ENCODE data around the gene ZFHX3. TPM values are rescaled to one million over a fixed set of nuclear protein-coding genes. Genes with fewer than 3 reads are reported as not detected.
"Not testable (repeated sequence)": the region's sequence is repeated elsewhere in the genome, so short reads cannot be mapped to it uniquely, and the experiment has no call there.

ZFHX3 gene
- total and polyA plus RNA-seq, 9 of the 15 experiments (the other 6 are each of a cell fraction or from before 2014, with no cell fraction given) = 0.01 to 0.23 (median 0.06) TPM; not detected in 4

GRCh38 chr16:72989579-72990551 is 58.1 kb downstream of the ZFHX3 start (continued):
- TF ChIP-seq SFPQ (IDR thresholded peaks at IDR 0.05; ENCODE audit: low read depth, low read length) (no peak), FOXM1 (IDR thresholded peaks at IDR 0.05; ENCODE audit: low read depth) (no peak), FOXM1 (CRISPR knock-in tag; IDR thresholded peaks at IDR 0.05; ENCODE audit: low read depth) (no peak), NR3C1 (CRISPR knock-in tag; IDR thresholded peaks at IDR 0.05) (no peak), TAF15 (IDR thresholded peaks at IDR 0.05; ENCODE audit: low read depth, low read length) (no peak), IRF9 (tag; IDR thresholded peaks at IDR 0.05) (no peak), HCFC1 (IDR thresholded peaks at IDR 0.05; ENCODE audit: low read depth, low read length) (no peak), BRCA1 (IDR thresholded peaks at IDR 0.05) (no peak), BRCA1 (CRISPR knock-in tag; IDR thresholded peaks at IDR 0.05) (no peak), GTF2A2 (tag; IDR thresholded peaks at IDR 0.05) (no peak), ESRRB (CRISPR knock-in tag; IDR thresholded peaks at IDR 0.05; ENCODE audit: borderline replicate concordance) (no peak), ATF3 (IDR thresholded peaks at IDR 0.05) (no peak), ATF3 (CRISPR knock-in tag; conservative IDR thresholded peaks at IDR 0.05) (no peak)

GRCh38 chr16:72989203-72989578 is 58.7 kb downstream of the ZFHX3 start:
- H3K4me3 ChIP-seq; FAIRE-seq; H3K4me2 ChIP-seq (ENCODE audit: insufficient read depth, low read length); in situ Hi-C loops (cut with MboI); H3K9ac ChIP-seq (ENCODE audit: insufficient read depth in 1 of 2, low read depth in 2 of 2, low read length in 2 of 2); H4K20me1 ChIP-seq (replicated peaks; ENCODE audit: control insufficient read depth, insufficient read depth, low read length); POLR2A ChIA-PET; H3K9me3 ChIP-seq (replicated peaks; ENCODE audit: control insufficient read depth, insufficient read depth, low read depth, low read length); H2AFZ ChIP-seq (ENCODE audit: low read depth, low read length); BruUV-seq (replicated peaks); H3K36me3 ChIP-seq (ENCODE audit: control insufficient read depth, insufficient read depth, low read length); H3K4me1 ChIP-seq (replicated peaks in 1 of 2; ENCODE audit: control insufficient read depth in 2 of 2, insufficient read depth in 2 of 2, low read length in 2 of 2); H3K9me1 ChIP-seq (ENCODE audit: control insufficient read depth, insufficient read depth, low read length); intact Hi-C loops (cut with micrococcal nuclease); H3K27ac ChIP-seq (ENCODE audit: extremely low read depth, low read depth, low read length); CTCF ChIA-PET (ENCODE audit: low intra/inter-chr PET ratio); DNase-seq (ENCODE audit: extremely low read depth in 1 of 4, low spot score in 3 of 4); ATAC-seq; H3K79me2 ChIP-seq (ENCODE audit: control insufficient read depth, insufficient read depth, low read length): not testable (repeated sequence)
- 1% methylated on average over 7 of the region's 7 CpGs for WGBS (ENCODE audit: insufficient coverage, low coverage, missing lambda C conversion rate)
- H3K27me3 ChIP-seq (ENCODE audit: control insufficient read depth in 2 of 2, insufficient read depth in 2 of 2, low read length in 2 of 2) = peaks cover 24 to 71% of the 10 kb centered on the region in 2 experiments; a peak in 4 of 5 replicates

Measured in K562 (cell line).